SK-N-SH (cell line): Measurements from ENCODE around the gene NHERF2. TPM values are rescaled to one million over a fixed set of nuclear protein-coding genes. Genes with fewer than 3 reads are reported as not detected.

Experiments used
- CTCF ChIA-PET: fragments of 300-600, 350-600 bp; formaldehyde crosslinking; extraction: SDS; loops from one replicate; lab custom pipeline; 2021; lab: Yijun Ruan, JAX
- POLR2A ChIA-PET: fragments of 350-600 bp; sonication (Branson Sonifier 250); formaldehyde crosslinking; extraction: SDS; loops from one replicate; lab custom pipeline; 2020; ENCODE audit warnings: antibody characterized with exemption, inconsistent platforms; lab: Yijun Ruan, JAX
- DNase-seq: peaks from one replicate; pipeline ENCODE4 v3.0.0; 2012
- H2AFZ ChIP-seq: fragments of 200-600 bp; sonication (generic); 2 replicates; pipeline ENCODE4 v1.8.1; 2016; ENCODE audit warnings: antibody characterized with exemption, mild to moderate bottlenecking, low read depth
- H3F3A ChIP-seq: fragments of 200-600 bp; sonication (generic); replicated peaks from 2 replicates; pipeline ENCODE3; 2016; ENCODE audit warnings: antibody characterized with exemption, mild to moderate bottlenecking; ENCODE audit not compliant: insufficient read depth
- H3K27ac ChIP-seq, 2 experiments: fragments of 200-500 bp in 1 of 2; fragments of 200-600 bp in 1 of 2; sonication (Bioruptor generic) in 1 of 2; sonication (generic), shearing (Covaris generic) in 1 of 2; 2 replicates each; pipeline versions ENCODE4 v1.5.1 to v1.6.1; 2014 to 2016; ENCODE audit warnings: low read depth in 2 of 2, inconsistent platforms in 1 of 2, low read length in 1 of 2, mild to moderate bottlenecking in 1 of 2, mixed read lengths in 1 of 2
- H3K27me3 ChIP-seq: fragments of 200-600 bp; sonication (generic), shearing (Covaris generic); 2 replicates; pipeline ENCODE4 v1.6.1; 2016; ENCODE audit warnings: mixed run types; ENCODE audit not compliant: insufficient read depth
- H3K36me3 ChIP-seq, 2 experiments: fragments of 200-500 bp in 1 of 2; fragments of 200-600 bp in 1 of 2; sonication (Bioruptor generic) in 1 of 2; sonication (generic) in 1 of 2; replicated peaks in 1 of 2; 2 replicates each; pipeline versions ENCODE3 to v1.5.1; 2014 to 2016; ENCODE audit warnings: low read length in 1 of 2, mild to moderate bottlenecking in 1 of 2; ENCODE audit not compliant: insufficient read depth in 2 of 2, control insufficient read depth in 1 of 2
- H3K4me1 ChIP-seq, 2 experiments: fragments of 200-500 bp in 1 of 2; fragments of 200-600 bp in 1 of 2; sonication (Bioruptor generic) in 1 of 2; sonication (generic), shearing (Covaris generic) in 1 of 2; 2 replicates each; pipeline versions ENCODE4 v1.5.1 to v1.6.1; 2014 to 2016; ENCODE audit warnings: low read depth in 1 of 2, low read length in 1 of 2, mixed run types in 1 of 2; ENCODE audit not compliant: insufficient read depth in 2 of 2, control insufficient read depth in 1 of 2
- H3K4me2 ChIP-seq: fragments of 200-600 bp; sonication (generic), shearing (Covaris generic); 2 replicates; pipeline ENCODE4 v1.6.1; 2017; ENCODE audit warnings: mixed run types
- H3K4me3 ChIP-seq, 2 experiments: fragments of 200-500 bp in 1 of 2; fragments of 200-600 bp in 1 of 2; sonication (Bioruptor generic) in 1 of 2; sonication (generic), shearing (Covaris generic) in 1 of 2; 2 replicates each; pipeline versions ENCODE4 v1.5.1 to v1.8.1; 2014 to 2016; ENCODE audit warnings: low read depth in 2 of 2, inconsistent platforms in 1 of 2, low read length in 1 of 2, mild to moderate bottlenecking in 1 of 2, mixed read lengths in 1 of 2, moderate library complexity in 1 of 2
- H3K79me2 ChIP-seq: fragments of 200-600 bp; sonication (generic); 2 replicates; pipeline ENCODE4 v1.8.1; 2017; ENCODE audit warnings: mild to moderate bottlenecking; ENCODE audit not compliant: insufficient read depth
- H3K9ac ChIP-seq: fragments of 200-600 bp; sonication (generic); 2 replicates; pipeline ENCODE4 v1.6.1; 2017; ENCODE audit warnings: mixed run types
- H3K9me2 ChIP-seq: fragments of 200-600 bp; sonication (generic); 2 replicates; pipeline ENCODE4 v1.6.1; 2017; ENCODE audit warnings: mixed run types
- H3K9me3 ChIP-seq: fragments of 200-600 bp; sonication (generic); 2 replicates; pipeline ENCODE4 v1.6.1; 2017; ENCODE audit warnings: mixed run types, mild to moderate bottlenecking, moderate library complexity
- H4K20me1 ChIP-seq: fragments of 200-600 bp; sonication (generic); 2 replicates; pipeline ENCODE4 v1.6.1; 2017; ENCODE audit warnings: mild to moderate bottlenecking, mixed run types; ENCODE audit not compliant: insufficient read depth
- CHD2 ChIP-seq: fragments of 150-350 bp; IDR thresholded peaks from 2 replicates; pipeline ENCODE4 v1.6.1; 2018; ENCODE audit warnings: low read length; ENCODE audit not compliant: partially characterized antibody
- ELF1 ChIP-seq: IDR thresholded peaks from 2 replicates; pipeline ENCODE4 v1.4.0; 2012
- EZH2phosphoT487 ChIP-seq: fragments of 200-600 bp; sonication (generic); IDR thresholded peaks from 2 replicates; pipeline ENCODE4 v1.6.1; 2017; ENCODE audit warnings: low read depth, mixed run types, mild to moderate bottlenecking, antibody characterized with exemption, moderate library complexity, borderline replicate concordance
- FOSL2 ChIP-seq: IDR thresholded peaks from 2 replicates; pipeline ENCODE4 v1.4.0; 2012; ENCODE audit warnings: low read depth, mild to moderate bottlenecking, moderate library complexity, borderline replicate concordance
- FOXJ3 ChIP-seq: sonication (generic); formaldehyde crosslinking; IDR thresholded peaks from 2 replicates; pipeline ENCODE4 v1.5.1; 2020; ENCODE audit warnings: mild to moderate bottlenecking, missing genetic modification reagents
- FOXM1 ChIP-seq: IDR thresholded peaks from 2 replicates; pipeline ENCODE4 v1.4.0; 2012; ENCODE audit warnings: low read depth, mild to moderate bottlenecking
- GABPA ChIP-seq: IDR thresholded peaks from 2 replicates; pipeline ENCODE4 v1.4.0; 2012; ENCODE audit warnings: low read depth, mild to moderate bottlenecking
- JUND ChIP-seq: IDR thresholded peaks from 2 replicates; pipeline ENCODE4 v1.4.0; 2012
- MAX ChIP-seq: IDR thresholded peaks from 2 replicates; pipeline ENCODE4 v1.4.0; 2012; ENCODE audit warnings: low read depth
- MEF2A ChIP-seq: IDR thresholded peaks from 2 replicates; pipeline ENCODE4 v1.4.0; 2012; ENCODE audit warnings: low read depth, borderline replicate concordance
- MXI1 ChIP-seq: IDR thresholded peaks from 2 replicates; pipeline ENCODE4 v1.6.1; 2012; ENCODE audit warnings: mild to moderate bottlenecking, low read depth, low read length, improper control_type of control experiment
- NFIC ChIP-seq: IDR thresholded peaks from 2 replicates; pipeline ENCODE4 v1.4.0; 2012; ENCODE audit warnings: borderline replicate concordance
- NRF1 ChIP-seq: IDR thresholded peaks from 2 replicates; pipeline ENCODE4 v1.6.1; 2012; ENCODE audit warnings: low read depth, mild to moderate bottlenecking, low read length
- POLR2AphosphoS5 ChIP-seq: IDR thresholded peaks from 2 replicates; pipeline ENCODE4 v1.6.1; 2012; ENCODE audit warnings: low read depth, low read length
- RCOR1 ChIP-seq: fragments of 150-350 bp; IDR thresholded peaks from 2 replicates; pipeline ENCODE4 v1.6.1; 2017; ENCODE audit warnings: antibody characterized with exemption, low read length
- RXRA ChIP-seq: IDR thresholded peaks from 2 replicates; pipeline ENCODE4 v1.4.0; 2012; ENCODE audit warnings: low read depth, mild to moderate bottlenecking, borderline replicate concordance
- SMC3 ChIP-seq: IDR thresholded peaks from 2 replicates; pipeline ENCODE4 v1.6.1; 2012; ENCODE audit warnings: low read depth, low read length, improper control_type of control experiment
- TAF1 ChIP-seq: IDR thresholded peaks from 2 replicates; pipeline ENCODE4 v1.6.1; 2012; ENCODE audit warnings: low read depth, mild to moderate bottlenecking, low read length, moderate library complexity, borderline replicate concordance
- TCF12 ChIP-seq: IDR thresholded peaks from 2 replicates; pipeline ENCODE4 v1.4.0; 2012
- TEAD4 ChIP-seq: IDR thresholded peaks from 2 replicates; pipeline ENCODE4 v1.4.0; 2012; ENCODE audit warnings: mild to moderate bottlenecking, borderline replicate concordance; ENCODE audit not compliant: insufficient read depth
- USF1 ChIP-seq: IDR thresholded peaks from 2 replicates; pipeline ENCODE4 v1.4.0; 2012; ENCODE audit warnings: low read depth, borderline replicate concordance
- USF2 ChIP-seq: fragments of 150-350 bp; IDR thresholded peaks from 2 replicates; pipeline ENCODE4 v1.6.1; 2017; ENCODE audit warnings: antibody characterized with exemption, low read length, low read depth, borderline replicate concordance
- YY1 ChIP-seq: IDR thresholded peaks from 2 replicates; pipeline ENCODE4 v1.4.0; 2012; ENCODE audit warnings: low read depth, mild to moderate bottlenecking
- WGBS: methylation state at CpG from one replicate; pipeline ENCODE4 v1.1.6; 2017; ENCODE audit warnings: low lambda C conversion rate; 5-methylcytosine and 5-hydroxymethylcytosine counted together
- polyA plus RNA-seq, 3 experiments: library from polyadenylated mRNA; depleted of rRNA; stranded (reverse); fragments of >200 nt; gene quantifications; 2 replicates each; pipeline ENCODE4 v1.2.3, GENCODE V29; 2012

Gene NHERF2
- polyA plus RNA-seq, 1 of the 3 experiments (the other 2 are of a cell fraction): 53.8 TPM

GRCh38 chr16:2078096-2078495 lies 51.4 kb downstream of the NHERF2 start:
- Histone ChIP-seq H3K9me2 (no peaks in the 10 kb centered on the region), H3K27ac (no peak overlapping the region), H3K9me3 (no peaks in the 10 kb centered on the region), H4K20me1 (no peaks in the 10 kb centered on the region), H3K4me1 (no peaks in the 10 kb centered on the region), H3K4me2 (no peak overlapping the region), H3K27me3 (no peaks in the 10 kb centered on the region), H3K4me3 (no peak overlapping the region), H3F3A (no peaks in the 10 kb centered on the region), H2AFZ (no peak overlapping the region), H3K36me3 (peaks cover 5 to 83% of the 10 kb centered on the region in 2 experiments), H3K79me2 (no peaks in the 10 kb centered on the region), H3K9ac (no peak overlapping the region)
- WGBS: 86% methylated on average over 1 of the region's 7 CpGs
- no peak for DNase-seq
- CTCF ChIA-PET: interaction anchor here (1.0 to 3.1 kb wide), 4 partner anchors 9 to 63 kb away, joined by 3 to 10 read pairs (median 5); no protein-coding TSS in a partner anchor
- TF ChIP-seq TEAD4 (no peak), EZH2phosphoT487 (no peak), MXI1 (no peak), NFIC (no peak), FOSL2 (no peak), TAF1 (no peak), ELF1 (no peak), FOXM1 (no peak), TCF12 (no peak), USF2 (no peak), JUND (no peak), POLR2AphosphoS5 (no peak), YY1 (no peak), RCOR1 (no peak), MAX (no peak), SMC3 (no peak)
- POLR2A ChIA-PET: interaction anchor here (1.7 kb wide), 1 partner anchor 13 kb away, joined by 4 read pairs; no protein-coding TSS in a partner anchor

- CTCF ChIA-PET: interaction anchor here (1.1 to 3.1 kb wide), 2 partner anchors 13 to 62 kb away, joined by 3 to 10 read pairs; no protein-coding TSS in a partner anchor
- TF ChIP-seq RXRA (no peak), GABPA (no peak), ELF1 (no peak), FOXJ3 (CRISPR knock-in tag) (no peak), MAX (no peak), NRF1 (no peak), USF1 (no peak), MEF2A (no peak), CHD2 (no peak), FOXM1 (no peak), SMC3 (no peak)
- Histone ChIP-seq H3F3A (peaks cover 1% of the 10 kb centered on the region), H3K4me2 (no peak overlapping the region), H3K27me3 (no peaks in the 10 kb centered on the region), H2AFZ (no peak overlapping the region), H3K4me3 (no peak overlapping the region), H3K36me3 (peaks cover 5 to 83% of the 10 kb centered on the region in 2 experiments), H4K20me1 (no peaks in the 10 kb centered on the region), H3K27ac (no peak overlapping the region; a peak in 1 of 4 replicates), H3K4me1 (no peaks in the 10 kb centered on the region), H3K79me2 (no peaks in the 10 kb centered on the region), H3K9ac (no peak overlapping the region), H3K9me3 (no peaks in the 10 kb centered on the region), H3K9me2 (no peaks in the 10 kb centered on the region)
- POLR2A ChIA-PET: interaction anchor here (1.0 to 1.7 kb wide), 2 partner anchors 13 to 31 kb away, joined by 4 to 5 read pairs; partner anchors contain the start of genes NTHL1 and TSC2
- 100% methylated on average over 3 of the region's 23 CpGs for WGBS
- no peak for DNase-seq
These were observed 52.0 kb downstream of the NHERF2 start for GRCh38 chr16:2078691-2079090.
